Measurements from ENCODE around the gene SYNDIG1. TPM values are rescaled to one million over a fixed set of nuclear protein-coding genes. Genes with fewer than 3 reads are reported as not detected.

The SYNDIG1 gene
- polyA plus RNA-seq, 2 of the 4 experiments (the other 2 are of a cell fraction): 0.96 to 2.6 TPM

- peaks cover 5% of the 10 kb centered on the region; the same call in 1 of the 3 replicates for H3K4me1 ChIP-seq
- WGBS (ENCODE audit: missing lambda C conversion rate): 72% methylated on average over 16 of the region's 16 CpGs
- H3K27ac ChIP-seq: no peak overlapping the region
- CTCF ChIA-PET: interaction anchor here (1.3 to 2.8 kb wide), 6 partner anchors 8 to 171 kb away, joined by 3 to 8 read pairs (median 4); no protein-coding TSS in a partner anchor
- ATAC-seq: no peak
- no peak for DNase-seq (ENCODE audit: low read depth in 1 of 2, low spot score in 1 of 2)
- TF ChIP-seq NR3C1 (IDR thresholded peaks at IDR 0.05) (no peak), REST (IDR thresholded peaks at IDR 0.05) (no peak), ZFP36 (IDR thresholded peaks at IDR 0.05; ENCODE audit: borderline replicate concordance, partially characterized antibody) (no peak), RFX5 (IDR thresholded peaks at IDR 0.05) (no peak), MAZ (IDR thresholded peaks at IDR 0.05; ENCODE audit: borderline replicate concordance, low read depth, low read length) (no peak), POLR2AphosphoS2 (conservative IDR thresholded peaks at IDR 0.05; ENCODE audit: low read length) (no peak), RARB (CRISPR knock-in tag; IDR thresholded peaks at IDR 0.05) (no peak), HMGXB4 (CRISPR knock-in tag; IDR thresholded peaks at IDR 0.05; ENCODE audit: borderline replicate concordance) (no peak), PHF8 (IDR thresholded peaks at IDR 0.05; ENCODE audit: borderline replicate concordance, low read depth) (no peak), MYC (IDR thresholded peaks at IDR 0.05; ENCODE audit: borderline replicate concordance, low read length) (no peak), FOSL2 (IDR thresholded peaks at IDR 0.05) (no peak), FOSL2 (CRISPR knock-in tag; IDR thresholded peaks at IDR 0.05) (no peak)
- FAIRE-seq: no peak
- no peak overlapping the region for H3K4me3 ChIP-seq
- POLR2A ChIA-PET: no interaction called here
- H3K9me3 ChIP-seq: no peaks in the 10 kb centered on the region
- H3K4me2 ChIP-seq: no peak overlapping the region
These were observed 141.1 kb downstream of the SYNDIG1 start for GRCh38 chr20:24610341-24611115.

GRCh38 chr20:24611360-24612140 is 142.1 kb downstream of the SYNDIG1 start:
- Histone ChIP-seq H3K27ac (no peak overlapping the region), H3K4me1 (peaks cover 5% of the 10 kb centered on the region; the same call in 1 of the 3 replicates), H3K4me3 (no peak overlapping the region), H3K9me3 (no peaks in the 10 kb centered on the region), H3K4me2 (no peak overlapping the region)
- ATAC-seq (no peak), DNase-seq (ENCODE audit: low read depth in 1 of 2, low spot score in 1 of 2) (no peak), FAIRE-seq (no peak)
- TF ChIP-seq KDM5A (IDR thresholded peaks at IDR 0.05) (no peak), CHD2 (IDR thresholded peaks at IDR 0.05; ENCODE audit: low read length, partially characterized antibody) (no peak), MYC (IDR thresholded peaks at IDR 0.05; ENCODE audit: borderline replicate concordance, low read length) (no peak), POLR2AphosphoS2 (conservative IDR thresholded peaks at IDR 0.05; ENCODE audit: low read length) (no peak), ZSCAN20 (CRISPR knock-in tag; IDR thresholded peaks at IDR 0.05) (no peak), RAD21 (conservative IDR thresholded peaks at IDR 0.05 in 1 of 2, IDR thresholded peaks at IDR 0.05 in 1 of 2) (no peak), HMGXB4 (CRISPR knock-in tag; IDR thresholded peaks at IDR 0.05; ENCODE audit: borderline replicate concordance) (no peak), POLR2A (IDR thresholded peaks at IDR 0.05; ENCODE audit: low read length) (no peak), TP53 (CRISPR knock-in tag; IDR thresholded peaks at IDR 0.05) (no peak), HEYL (CRISPR knock-in tag; IDR thresholded peaks at IDR 0.05) (no peak), CTCF (IDR thresholded peaks at IDR 0.05) (no peak), RARB (CRISPR knock-in tag; IDR thresholded peaks at IDR 0.05) (no peak), CBX8 (IDR thresholded peaks at IDR 0.05) (no peak), HOXA7 (CRISPR knock-in tag; IDR thresholded peaks at IDR 0.05) (no peak)
- WGBS (ENCODE audit: missing lambda C conversion rate): 69% methylated on average over 5 of the region's 5 CpGs
- POLR2A ChIA-PET: no interaction called here
- CTCF ChIA-PET: interaction anchor here (1.3 to 2.8 kb wide), 4 partner anchors 9 to 170 kb away, joined by 3 to 8 read pairs (median 4); no protein-coding TSS in a partner anchor
